Activated CD4-positive, alpha-beta memory T cell treated with anti-CD3 and anti-CD28 coated beads for 36 hours (primary cell): ENCODE data around the gene CAND1. TPM values are rescaled to one million over a fixed set of nuclear protein-coding genes. Genes with fewer than 3 reads are reported as not detected.

Experiments
- CTCF ChIA-PET: fragments of 350-600 bp; sonication (Branson Sonifier 250); formaldehyde crosslinking; loops from one replicate; lab custom pipeline; 2021; ENCODE audit warnings: antibody characterized with exemption, inconsistent platforms; lab: Charles Lee
- POLR2A ChIA-PET: fragments of 350-600 bp; sonication (Branson Sonifier 250); formaldehyde crosslinking; loops from one replicate; lab custom pipeline; 2021; ENCODE audit warnings: antibody characterized with exemption; lab: Charles Lee
- DNase-seq: peaks from one replicate; pipeline ENCODE4 v3.0.0-alpha.2; 2020
- H3K27ac Mint-ChIP-seq: one replicate; pipeline ENCODE4 v1.8.0; 2021; ENCODE audit warnings: mixed read lengths
- H3K27me3 Mint-ChIP-seq: one replicate; pipeline ENCODE4 v1.8.0; 2021; ENCODE audit warnings: mixed read lengths
- H3K36me3 Mint-ChIP-seq: one replicate; pipeline ENCODE4 v1.8.0; 2021; ENCODE audit warnings: mixed read lengths
- H3K4me1 Mint-ChIP-seq: one replicate; pipeline ENCODE4 v1.8.0; 2021; ENCODE audit warnings: low read depth, mixed read lengths
- H3K4me3 Mint-ChIP-seq: one replicate; pipeline ENCODE4 v1.8.0; 2021; ENCODE audit warnings: mild to moderate bottlenecking, mixed read lengths
- H3K9me3 Mint-ChIP-seq: one replicate; pipeline ENCODE4 v1.8.0; 2021; ENCODE audit warnings: mixed read lengths
- intact Hi-C: fragments of 100-400 bp; cut with micrococcal nuclease; formaldehyde crosslinking; loops from one replicate; pipeline ENCODE4 v1.15.1; 2023
- total RNA-seq, 2 experiments: library from RNA; stranded (reverse); gene quantifications; one replicate each; pipeline ENCODE4 v1.2.3, GENCODE V29; 2021

The CAND1 gene
- total RNA-seq, 2 experiments from 2014 or later: 213 to 219 TPM

- peaks cover 5% of the 10 kb centered on the region for H3K9me3 Mint-ChIP-seq
- no peaks in the 10 kb centered on the region for H3K27me3 Mint-ChIP-seq
- ChIA-PET CTCF (no interaction called here), POLR2A (no interaction called here)
- H3K4me1 Mint-ChIP-seq: no peaks in the 10 kb centered on the region
- H3K36me3 Mint-ChIP-seq: peaks cover 2% of the 10 kb centered on the region
- H3K4me3 Mint-ChIP-seq: no peak overlapping the region
- intact Hi-C loops: no loop called here
- H3K27ac Mint-ChIP-seq: no peak overlapping the region
- no peak for DNase-seq
Measured at GRCh38 chr12:67367843-67368242, 98.7 kb downstream of the CAND1 start.
